Measurements from ENCODE around the gene ARAP1. TPM values are rescaled to one million over a fixed set of nuclear protein-coding genes. Genes with fewer than 3 reads are reported as not detected.

ARAP1 gene
- total RNA-seq, 1 donor from 2014 or later = 60.2 TPM

DNA sequence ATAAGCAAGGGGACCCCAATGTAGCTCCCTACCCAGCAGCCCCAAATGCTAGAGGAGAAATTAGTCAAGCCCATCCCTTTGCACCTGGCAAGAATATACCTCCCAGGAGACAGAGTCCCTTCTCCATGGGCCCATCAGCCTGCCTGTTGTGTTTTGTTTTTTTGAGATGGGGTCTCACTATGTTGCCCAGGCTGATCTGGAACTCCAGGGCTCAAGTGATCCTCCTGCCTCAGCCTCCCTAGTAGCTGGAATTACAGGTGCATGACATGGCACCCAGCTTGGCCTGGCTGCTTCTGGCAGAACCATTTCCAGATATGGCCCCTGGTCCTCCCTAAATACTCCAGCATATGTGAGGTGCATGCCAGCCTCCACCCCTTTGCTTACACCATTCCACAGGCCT lies 100.1 kb downstream of the ARAP1 start:
- TF ChIP-seq CTCF (conservative IDR thresholded peaks at IDR 0.05; ENCODE audit: low read depth, low read length) = no peak
- H3K4me3 ChIP-seq (ENCODE audit: low read depth, low read length) = no peak overlapping the region
- DNase-seq (ENCODE audit: low read depth) = no peak

- no peak for DNase-seq (ENCODE audit: low read depth)
- no peak overlapping the region for H3K4me3 ChIP-seq (ENCODE audit: low read depth, low read length)
- no peak for TF ChIP-seq CTCF (conservative IDR thresholded peaks at IDR 0.05; ENCODE audit: low read depth, low read length)
Measured at GRCh38 chr11:72649215-72649976, 102.8 kb downstream of the ARAP1 start.

- H3K4me3 ChIP-seq (ENCODE audit: low read depth, low read length) = no peak overlapping the region
- DNase-seq (ENCODE audit: low read depth) = no peak
- TF ChIP-seq CTCF (conservative IDR thresholded peaks at IDR 0.05; ENCODE audit: low read depth, low read length) = no peak
Measured at GRCh38 chr11:72648384-72649136, 103.6 kb downstream of the ARAP1 start.

DNA sequence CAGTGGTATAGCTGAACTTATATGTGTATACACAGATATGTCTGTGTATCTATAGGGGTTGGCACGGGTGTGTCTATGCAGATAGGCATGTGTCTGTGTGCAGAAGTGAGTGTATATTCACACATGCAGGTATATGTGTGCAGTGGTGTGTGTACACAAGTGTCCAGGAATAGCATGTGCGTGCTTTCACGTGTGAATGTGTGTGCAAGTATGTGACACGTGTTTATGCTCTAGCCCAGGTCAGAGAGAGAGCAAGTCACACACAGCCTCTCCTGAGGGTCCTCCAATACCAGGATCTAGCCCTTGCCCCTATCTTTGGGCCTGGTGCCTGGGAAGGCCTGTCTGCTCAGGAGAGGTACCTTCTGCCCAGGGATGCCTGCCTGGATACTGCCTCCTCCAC lies 104.3 kb downstream of the ARAP1 start:
- no peak for DNase-seq (ENCODE audit: low read depth)
- TF ChIP-seq CTCF (conservative IDR thresholded peaks at IDR 0.05; ENCODE audit: low read depth, low read length) = no peak
- H3K4me3 ChIP-seq (ENCODE audit: low read depth, low read length) = no peak overlapping the region

DNA sequence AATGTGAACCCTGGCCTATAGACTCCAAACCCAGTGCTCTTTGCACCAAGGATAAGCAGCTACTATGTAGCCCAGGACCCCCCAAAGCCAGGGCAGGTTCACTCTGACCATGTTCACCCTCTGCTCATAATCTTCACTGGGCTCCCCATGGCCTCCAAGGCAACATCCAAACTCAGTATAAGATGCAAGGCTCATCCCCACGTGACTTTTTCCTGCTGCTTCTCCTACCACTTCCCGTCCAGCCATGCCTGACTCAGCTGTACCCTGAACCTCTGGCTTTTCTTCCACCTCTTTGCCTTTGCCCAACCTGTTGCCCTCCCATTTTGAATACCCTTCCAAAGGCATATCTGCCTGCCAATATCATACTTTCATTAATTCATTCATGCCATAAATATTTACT lies 105.7 kb downstream of the ARAP1 start:
- DNase-seq (ENCODE audit: low read depth) = no peak
- no peak overlapping the region for H3K4me3 ChIP-seq (ENCODE audit: low read depth, low read length)
- no peak for TF ChIP-seq CTCF (conservative IDR thresholded peaks at IDR 0.05; ENCODE audit: low read depth, low read length)

GRCh38 chr11:72646024-72646423 lies 106.2 kb downstream of the ARAP1 start:
- no peak for DNase-seq (ENCODE audit: low read depth)
- TF ChIP-seq CTCF (conservative IDR thresholded peaks at IDR 0.05; ENCODE audit: low read depth, low read length) = no peak
- H3K4me3 ChIP-seq (ENCODE audit: low read depth, low read length) = no peak overlapping the region
